Hematopoietic multipotent progenitor cell treated with erythropoietin and hydrocortisone succinate and interleukin-3 and kit ligand, for 8 days (in vitro differentiated cells): ENCODE data around the gene FITM2.

Experiments
- DNase-seq: peaks from one replicate; pipeline ENCODE4 v3.0.0-alpha.2; 2015

The FITM2 gene

GRCh38 chr20:44279228-44279627, 31.8 kb downstream of the FITM2 start:
- no peak for DNase-seq

GRCh38 chr20:44274303-44275017, 36.5 kb downstream of the FITM2 start:
- no peak for DNase-seq

GRCh38 chr20:44273231-44274215, 37.5 kb downstream of the FITM2 start:
- DNase-seq = no peak

GRCh38 chr20:44271915-44272663, 38.9 kb downstream of the FITM2 start:
- DNase-seq = peak; percentile 10

- no peak for DNase-seq
Measured at GRCh38 chr20:44268802-44269201, 42.2 kb downstream of the FITM2 start.

GRCh38 chr20:44264287-44264686, 46.7 kb downstream of the FITM2 start:
- DNase-seq = peak; percentile 8

- no peak for DNase-seq
Measured at GRCh38 chr20:44258226-44258890, 52.6 kb downstream of the FITM2 start.

GRCh38 chr20:44256961-44257360, 54.0 kb downstream of the FITM2 start:
- DNase-seq = no peak

- no peak for DNase-seq
Measured at GRCh38 chr20:44255942-44256341, 55.1 kb downstream of the FITM2 start.

- no peak for DNase-seq
Measured at GRCh38 chr20:44254073-44254472, 56.9 kb downstream of the FITM2 start.

- DNase-seq = no peak
Measured at GRCh38 chr20:44253528-44253927, 57.5 kb downstream of the FITM2 start.
